ENCODE data around the gene ZSCAN31.
"Not testable (repeated sequence)": the region's sequence is repeated elsewhere in the genome, so short reads cannot be mapped to it uniquely, and the experiment has no call there.

ZSCAN31 gene

DNA sequence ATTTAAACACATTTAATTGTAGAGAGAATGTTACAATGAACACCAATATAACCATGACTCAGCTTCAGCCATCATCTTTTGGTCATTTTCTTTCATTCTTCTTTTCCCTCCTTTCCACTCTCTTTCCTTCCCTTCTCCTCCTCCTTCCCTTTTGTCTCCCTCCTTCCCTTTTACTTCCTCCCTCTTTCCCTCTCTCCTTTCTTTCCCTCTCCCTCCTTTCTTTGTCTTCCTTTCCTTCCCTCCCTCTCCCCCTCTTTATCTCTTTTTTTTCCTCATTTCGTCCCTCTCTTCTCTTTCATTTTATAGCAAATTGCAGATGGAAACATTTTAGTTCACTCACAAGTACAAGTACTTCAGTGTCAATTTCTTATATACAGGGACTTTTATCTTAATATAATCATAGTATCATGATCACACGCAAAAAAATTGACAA lies 15.6 kb upstream of the ZSCAN31 start:
- DNase-seq: no peak

- DNase-seq: no peak
Observed at GRCh38 chr6:28351087-28351486, 15.1 kb upstream of the ZSCAN31 start.

GRCh38 chr6:28349892-28350737 lies 14.2 kb upstream of the ZSCAN31 start, which contains the start of gene ZKSCAN3:
Gene ZKSCAN3 (plus strand): TSS chr6:28349947. CDS start chr6:28359587, 9,640 bp downstream.
- peak; percentile 91 for DNase-seq

DNA sequence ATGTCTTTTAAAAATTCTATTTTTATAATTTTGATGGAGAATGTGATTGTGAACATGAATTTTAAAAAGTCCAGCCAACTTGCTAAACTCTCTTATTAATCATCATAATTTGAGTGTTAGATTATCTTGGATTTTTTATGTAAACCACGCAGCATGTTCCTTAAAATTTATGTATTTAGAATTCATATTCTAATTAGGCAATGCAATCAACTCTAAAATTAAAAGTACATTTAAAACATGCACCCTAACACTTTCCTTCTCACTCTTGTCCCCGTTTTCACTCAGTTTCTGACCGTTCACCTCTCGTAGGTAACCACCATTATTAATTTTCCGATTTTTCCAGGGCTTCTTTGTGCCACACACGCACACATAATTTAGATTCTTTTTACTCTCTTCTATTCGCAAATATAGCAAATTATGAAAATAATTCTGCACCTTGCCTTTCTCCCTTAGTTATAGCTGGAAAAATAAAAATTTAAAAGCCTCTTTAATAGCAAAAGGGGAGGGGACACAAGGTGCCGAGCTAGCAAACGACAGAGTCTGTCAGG lies 13.5 kb upstream of the ZSCAN31 start:
- DNase-seq: no peak

DNA sequence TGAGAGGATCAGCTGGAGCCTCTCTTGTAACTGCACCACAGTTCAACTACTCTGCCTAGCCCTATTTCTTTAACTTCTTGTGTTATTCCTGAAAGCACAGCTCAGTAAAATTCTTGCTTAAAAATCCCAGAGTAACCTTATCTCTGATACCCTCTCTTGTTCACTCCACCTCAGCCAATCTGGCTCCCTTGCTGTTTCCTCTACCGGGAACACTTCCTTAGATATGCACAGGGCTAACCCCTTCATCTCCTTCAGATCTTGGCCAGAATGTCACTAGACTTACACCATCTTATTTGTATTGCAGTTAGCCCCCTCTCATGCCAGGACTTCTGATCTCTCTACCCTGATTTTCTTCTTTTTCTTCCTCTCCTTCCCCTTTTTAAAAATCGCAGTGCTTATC lies 11.2 kb upstream of the ZSCAN31 start:
- DNase-seq: no peak

DNA sequence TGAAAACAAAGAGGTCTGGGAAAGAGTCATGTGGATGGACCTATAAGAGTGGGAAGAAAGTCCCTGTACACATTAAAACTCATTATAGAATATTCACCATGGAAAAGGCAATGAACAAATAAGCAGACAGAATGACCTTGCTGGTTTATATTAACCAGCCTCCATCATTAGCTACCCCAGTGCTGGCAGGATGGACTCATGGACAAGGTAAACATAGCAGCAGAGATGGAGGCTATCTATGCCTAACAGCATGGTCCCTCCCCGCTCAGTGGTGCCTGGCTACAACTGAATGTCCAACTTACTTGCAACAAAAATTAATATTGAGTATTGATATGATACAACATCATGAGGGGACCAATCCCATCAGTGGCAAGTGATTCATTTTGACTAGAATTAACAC lies 9.3 kb upstream of the ZSCAN31 start:
- DNase-seq: no peak

DNA sequence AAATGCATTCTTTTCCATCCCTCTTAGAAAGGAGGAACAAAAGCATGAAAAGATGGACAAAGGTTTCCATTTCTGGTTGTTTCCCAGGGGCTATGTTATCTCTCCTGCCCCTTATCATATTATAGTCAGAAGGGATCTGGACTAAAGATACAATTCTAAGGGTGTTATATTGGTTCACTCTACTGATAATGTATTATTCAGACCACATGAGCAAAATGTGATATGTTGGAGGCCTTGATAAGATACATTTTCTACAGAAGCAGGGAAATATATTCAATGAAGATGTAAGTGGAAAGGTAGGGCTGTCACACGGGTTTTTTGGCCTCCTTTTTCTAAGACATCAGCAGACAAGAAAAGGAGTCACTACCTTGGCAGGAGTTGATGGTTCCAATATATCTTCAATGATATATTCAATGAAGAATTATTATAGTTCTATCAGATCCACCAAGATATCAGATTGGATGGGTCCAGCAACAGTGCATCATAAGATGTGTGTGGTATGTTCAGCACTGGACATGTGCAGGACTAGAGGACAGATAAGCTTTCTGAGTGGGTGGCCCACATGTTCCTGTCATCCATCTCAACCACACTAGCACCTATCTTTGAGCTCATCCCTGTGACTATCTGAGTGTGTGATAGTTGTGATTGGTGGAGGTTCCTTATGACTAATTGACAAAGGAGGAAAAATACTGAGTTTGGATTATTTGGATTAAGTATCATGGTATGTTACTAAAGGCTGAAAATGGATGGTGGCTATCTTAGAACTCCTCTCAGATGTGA lies 8.1 kb upstream of the ZSCAN31 start:
- DNase-seq: no peak

GRCh38 chr6:28340310-28341095 lies 4.6 kb upstream of the ZSCAN31 start:
- no peak for DNase-seq

GRCh38 chr6:28337121-28337520 lies 1.2 kb upstream of the ZSCAN31 start:
- no peak for DNase-seq

DNA sequence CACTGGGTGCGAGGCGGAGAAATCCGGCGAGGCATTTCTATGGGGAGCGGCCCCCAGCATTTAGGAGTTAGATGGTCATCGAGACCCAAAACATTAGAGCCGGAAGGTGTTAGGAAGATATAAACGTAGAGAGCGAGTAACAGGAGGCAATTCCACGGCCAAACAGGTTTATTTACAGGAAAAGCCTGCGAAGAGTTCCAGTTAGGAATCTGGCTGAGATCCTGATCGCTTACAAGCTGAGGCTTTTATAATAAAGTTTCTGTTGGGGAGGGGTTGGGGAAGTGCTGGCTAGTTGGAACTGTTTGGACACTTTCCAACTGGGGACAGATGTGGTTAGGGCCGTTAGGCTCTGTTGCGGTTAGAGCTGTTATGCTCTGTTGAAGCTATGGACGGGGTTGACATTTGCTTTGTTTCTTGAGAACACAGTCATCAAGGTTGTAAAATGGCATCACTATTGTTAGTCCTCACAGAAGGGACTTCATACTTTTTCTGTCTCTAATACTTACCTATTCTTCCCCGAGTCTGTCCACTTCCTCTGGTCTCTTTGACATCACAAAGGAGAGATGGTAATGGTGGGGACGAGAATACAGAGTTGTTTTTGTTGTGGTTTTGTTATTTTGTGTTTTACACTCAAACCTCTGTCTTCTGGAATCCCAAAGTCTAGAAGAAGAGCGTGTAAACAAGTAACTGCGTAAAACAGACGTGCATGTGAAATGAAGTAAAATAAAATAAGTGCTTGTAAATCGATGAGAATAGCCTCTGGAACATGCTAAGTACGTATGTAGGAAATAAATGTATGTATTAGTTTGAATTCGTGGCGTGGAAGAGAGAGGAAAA lies 554 bp upstream of the ZSCAN31 start:
- no peak for DNase-seq

DNA sequence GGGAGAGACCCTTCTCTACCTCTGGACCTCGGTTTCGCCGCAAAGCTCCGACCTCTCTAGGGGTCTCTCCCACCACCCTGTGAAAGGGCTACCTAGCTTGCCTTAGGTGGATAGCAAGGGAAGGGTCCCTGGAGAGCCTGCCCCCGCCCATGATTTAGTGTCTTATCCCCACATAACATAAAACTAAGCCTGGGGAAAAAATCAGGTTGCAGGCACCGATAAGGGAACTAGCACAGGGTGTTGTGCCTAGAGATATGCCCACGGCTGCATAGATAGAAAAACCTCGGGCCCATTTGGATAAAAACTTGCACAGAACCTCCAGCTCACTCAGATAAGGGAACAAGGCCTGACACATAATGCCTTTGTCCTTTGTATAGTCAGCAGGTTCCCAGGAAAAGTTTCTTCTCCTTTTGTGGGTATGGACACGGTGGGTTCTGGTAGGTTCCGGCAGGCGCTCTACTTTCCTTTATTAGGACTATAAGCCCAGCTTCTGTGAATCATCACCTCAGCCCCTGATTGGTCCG lies 846 bp downstream of the ZSCAN31 start:
- DNase-seq: no peak

DNA sequence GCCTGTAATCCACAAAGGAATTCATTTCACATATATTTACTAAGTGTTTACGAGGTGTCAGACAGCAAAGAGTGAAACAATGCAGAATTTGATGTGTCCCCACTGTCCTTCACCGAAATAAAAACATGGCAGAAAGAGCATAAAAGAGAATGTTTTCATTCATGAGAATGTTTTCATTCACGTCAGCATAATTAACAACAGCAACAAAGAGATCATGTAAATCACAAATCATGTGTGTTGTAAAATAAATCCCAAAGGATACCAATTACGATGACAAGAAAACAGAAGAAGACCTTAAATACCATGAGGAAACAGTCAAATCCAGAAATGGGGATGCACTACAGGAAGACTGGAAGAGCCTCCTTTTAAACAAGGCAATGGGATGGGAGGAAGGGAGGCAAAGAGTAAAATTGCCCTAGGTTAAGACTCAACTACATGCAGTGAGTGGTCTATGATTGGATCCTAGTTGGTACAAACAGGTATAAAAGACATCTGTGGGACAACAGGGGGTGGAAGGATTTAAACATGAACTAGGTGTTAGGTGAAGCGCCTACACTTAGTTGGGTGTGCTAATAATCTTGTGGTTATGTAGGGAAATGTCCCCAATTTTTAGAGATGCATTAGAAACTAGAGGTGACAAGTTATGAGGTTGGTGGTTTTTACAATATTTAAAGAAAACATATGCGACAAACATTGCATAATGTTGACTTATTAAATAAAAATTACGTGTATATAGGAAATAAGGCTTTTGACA lies 1.5 kb downstream of the ZSCAN31 start:
- no peak for DNase-seq

DNA sequence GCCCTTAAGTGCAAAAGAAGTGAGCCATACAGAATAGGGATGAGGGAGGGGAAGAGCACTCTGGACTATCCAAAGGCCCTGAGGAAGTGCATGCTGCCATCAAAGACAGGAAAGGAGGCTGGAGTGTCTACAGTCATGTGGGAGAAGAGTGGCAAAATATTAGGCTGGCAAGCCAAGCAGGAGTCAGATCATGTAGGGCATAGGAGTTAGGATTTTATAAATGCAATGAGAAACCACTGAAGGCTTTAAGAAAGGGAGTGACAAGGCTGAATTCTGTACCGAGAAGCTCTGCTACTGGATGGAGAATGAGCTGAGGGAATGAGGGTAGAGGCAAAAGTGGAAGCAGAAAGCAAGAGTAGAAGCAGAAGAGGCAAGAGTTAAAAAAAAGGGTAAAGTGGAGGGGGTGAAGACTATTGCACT lies 2.3 kb downstream of the ZSCAN31 start:
- no peak for DNase-seq

DNA sequence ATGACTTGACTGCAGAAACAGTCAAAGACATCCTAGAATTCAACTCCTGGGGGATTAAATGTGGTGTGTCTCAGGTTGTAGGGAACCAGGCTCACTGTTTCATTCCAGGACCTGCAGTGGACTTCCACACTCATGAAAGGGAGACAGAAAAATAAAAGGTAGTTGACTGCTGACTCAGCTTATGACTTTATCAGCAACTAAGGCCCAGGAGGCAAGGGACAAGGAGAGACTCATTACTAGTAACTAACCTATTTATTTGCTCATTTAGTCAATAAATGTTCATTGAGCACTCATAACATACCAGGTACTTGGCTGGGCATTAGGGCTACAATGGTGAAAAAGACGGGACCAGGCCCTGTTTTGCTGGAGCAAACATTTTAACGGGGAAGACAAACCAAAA lies 2.9 kb downstream of the ZSCAN31 start:
- no peak for DNase-seq

DNA sequence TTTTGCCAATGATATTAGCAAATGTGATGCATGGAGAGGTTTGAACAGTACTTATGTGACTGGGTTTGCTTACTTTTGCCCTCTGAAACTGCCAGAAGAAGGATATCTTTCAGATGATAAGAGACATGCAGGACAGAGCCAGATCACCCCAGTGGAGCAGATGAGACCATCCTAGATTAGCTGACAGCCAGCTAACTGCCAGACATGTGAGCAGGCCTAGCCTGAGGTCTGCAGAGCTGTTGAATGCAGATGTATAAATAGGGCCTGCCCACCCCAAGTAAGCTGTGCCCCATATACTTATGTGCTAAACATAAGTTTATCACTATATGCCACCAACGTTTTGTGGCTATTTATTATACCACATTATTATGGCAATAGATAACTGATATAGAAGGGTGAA lies 5.9 kb downstream of the ZSCAN31 start:
- no peak for DNase-seq

DNA sequence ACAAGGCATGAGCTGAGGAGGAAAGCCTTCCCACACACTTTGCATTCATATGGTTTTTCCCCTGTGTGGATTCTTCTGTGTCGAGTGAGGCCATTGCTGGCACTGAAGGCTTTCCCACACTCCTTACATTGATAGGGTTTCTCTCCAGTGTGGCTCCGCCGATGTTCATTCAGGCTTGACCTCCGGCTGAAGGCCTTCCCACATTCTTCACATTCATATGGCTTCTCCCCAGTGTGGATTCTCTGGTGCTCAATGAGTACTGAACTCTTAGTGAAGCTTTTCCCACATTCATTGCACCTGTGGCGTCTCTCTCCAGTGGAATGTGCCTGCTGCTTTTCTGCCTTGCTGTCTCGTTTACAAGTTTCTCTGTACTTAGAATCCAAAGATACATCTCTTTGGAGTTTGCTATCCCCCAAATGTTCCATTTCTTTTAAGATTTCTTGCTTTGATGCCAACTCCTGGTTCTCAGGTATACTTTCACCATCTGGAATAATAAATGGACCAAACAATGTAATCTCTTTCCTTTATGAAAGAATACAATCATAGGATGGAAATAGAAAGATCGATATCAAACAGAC lies 9.5 kb downstream of the ZSCAN31 start:
- DNase-seq: no peak

GRCh38 chr6:28323813-28324424 lies 12.0 kb downstream of the ZSCAN31 start:
- no peak for DNase-seq

GRCh38 chr6:28322661-28323060 lies 13.3 kb downstream of the ZSCAN31 start:
- DNase-seq: no peak

- not testable (repeated sequence) for DNase-seq
Observed at GRCh38 chr6:28317866-28318265, 18.1 kb downstream of the ZSCAN31 start.

- DNase-seq: no peak
Observed at GRCh38 chr6:28315628-28316027, 20.3 kb downstream of the ZSCAN31 start.

All from islet precursor cell (in vitro differentiated cells).